GM18867 (cell line): ENCODE results near the gene ADAMTS12.

ENCODE experiments used
- ATAC-seq: cut with Tn5 transposase; IDR thresholded peaks from one replicate; pipeline ENCODE4 v1.9.1; 2021; ENCODE audit warnings: mild to moderate bottlenecking, moderate library complexity; ENCODE audit not compliant: unreplicated experiment

Gene ADAMTS12

GRCh38 chr5:33769196-33769595 is 122.6 kb downstream of the ADAMTS12 start:
- no peak for ATAC-seq

DNA sequence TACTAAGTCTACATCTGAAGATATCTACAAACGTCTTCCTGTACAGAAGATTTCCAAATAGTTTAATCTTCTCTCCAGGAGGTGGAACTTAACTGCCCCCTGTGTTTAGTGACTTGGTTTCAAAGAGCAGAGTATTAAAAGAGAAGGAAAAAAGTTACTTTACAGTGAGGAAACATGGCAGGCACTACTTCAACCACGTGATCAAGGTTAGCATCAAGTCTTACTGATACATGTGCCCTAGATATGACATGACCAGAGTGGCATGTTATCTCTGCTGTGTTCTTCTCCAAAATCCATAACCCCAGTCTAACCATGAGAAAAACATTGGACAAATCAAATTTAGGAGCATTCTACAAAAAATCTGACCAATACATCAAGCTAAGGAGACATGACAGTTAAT is 125.8 kb downstream of the ADAMTS12 start:
- ATAC-seq = no peak

- ATAC-seq = no peak
Measured at GRCh38 chr5:33764786-33765185, 127.0 kb downstream of the ADAMTS12 start.

DNA sequence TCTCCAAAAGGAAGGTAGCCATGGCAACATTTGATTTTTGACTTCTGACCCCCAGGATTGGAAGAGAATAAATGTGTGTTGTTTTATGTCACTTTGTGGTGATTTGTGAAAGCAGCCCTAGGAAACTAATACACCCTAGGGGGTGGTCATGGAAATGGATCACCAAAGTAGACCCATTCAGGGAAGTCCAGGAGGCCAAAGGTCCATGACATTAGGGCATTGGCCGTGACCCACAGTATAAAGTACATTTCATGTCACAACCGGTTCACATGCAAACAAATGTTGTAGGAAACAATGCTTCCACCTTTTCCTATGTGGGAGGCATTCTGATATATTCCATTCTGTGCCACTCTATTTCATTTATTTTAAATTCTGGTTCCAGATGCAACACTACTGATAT is 128.4 kb downstream of the ADAMTS12 start:
- no peak for ATAC-seq

DNA sequence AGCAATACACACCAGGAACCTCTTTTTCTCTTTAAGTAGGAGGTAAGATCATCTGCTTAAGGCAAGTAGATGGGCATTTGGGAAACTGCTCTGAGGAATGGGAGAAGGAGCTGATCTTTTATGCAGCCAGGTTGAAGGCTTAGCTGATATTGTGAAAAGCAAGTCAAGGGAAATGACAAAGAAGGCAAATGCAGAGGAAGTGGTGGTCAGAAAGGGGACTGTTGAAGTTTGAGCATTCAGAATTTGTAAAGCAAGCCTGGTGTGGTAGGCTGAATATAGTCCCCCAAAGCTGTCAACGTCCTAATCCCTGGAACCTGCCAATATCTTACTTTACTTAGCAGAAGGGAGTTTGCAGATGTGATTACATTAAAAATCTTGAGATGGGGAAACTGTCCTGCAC is 128.9 kb downstream of the ADAMTS12 start:
- ATAC-seq = no peak

GRCh38 chr5:33761139-33761538 is 130.7 kb downstream of the ADAMTS12 start:
- no peak for ATAC-seq

GRCh38 chr5:33758737-33759136 is 133.1 kb downstream of the ADAMTS12 start:
- ATAC-seq = no peak

DNA sequence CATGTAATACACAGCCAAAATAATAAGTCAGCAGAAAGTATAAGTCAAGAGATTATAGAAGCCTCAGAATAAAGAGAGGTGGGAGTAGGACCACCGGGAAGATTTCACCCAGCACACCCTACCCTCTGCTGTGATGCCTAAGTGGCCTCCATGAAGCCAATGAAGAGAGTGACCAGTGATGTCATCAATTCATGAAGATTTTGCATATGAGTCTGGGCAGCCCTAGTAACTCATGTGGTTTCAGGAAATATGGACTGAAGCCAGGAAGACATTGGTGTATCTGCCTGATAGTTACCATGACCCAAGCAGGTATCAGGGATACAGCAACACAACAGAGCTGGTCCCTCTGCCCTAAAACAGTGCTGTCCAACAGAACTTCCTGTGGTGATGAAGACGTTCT is 135.3 kb downstream of the ADAMTS12 start:
- no peak for ATAC-seq

- no peak for ATAC-seq
Measured at GRCh38 chr5:33755231-33755630, 136.6 kb downstream of the ADAMTS12 start.

GRCh38 chr5:33753704-33754103 is 138.1 kb downstream of the ADAMTS12 start:
- ATAC-seq = no peak

DNA sequence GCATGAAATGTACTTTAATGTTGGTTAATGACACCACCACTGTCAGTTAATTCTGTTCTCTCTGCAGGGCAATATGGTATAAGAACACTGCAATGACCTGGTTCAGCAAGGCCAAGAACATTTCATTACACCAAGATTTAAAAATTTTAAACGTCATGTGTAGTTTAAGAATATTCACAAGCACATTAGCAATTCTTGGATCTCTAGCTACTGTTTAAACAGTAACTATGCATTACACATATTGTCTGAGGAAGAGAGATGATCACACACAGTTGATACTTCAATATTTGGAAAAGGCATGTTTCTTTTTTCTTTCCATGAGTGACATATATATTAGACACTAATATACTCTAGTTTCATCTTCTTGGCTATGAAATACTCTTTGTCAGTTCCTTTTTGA is 143.0 kb downstream of the ADAMTS12 start:
- ATAC-seq = no peak

- no peak for ATAC-seq
Measured at GRCh38 chr5:33745101-33745770, 146.6 kb downstream of the ADAMTS12 start.

GRCh38 chr5:33743099-33743498 is 148.7 kb downstream of the ADAMTS12 start:
- ATAC-seq = no peak

- ATAC-seq = no peak
Measured at GRCh38 chr5:33742181-33742580, 149.6 kb downstream of the ADAMTS12 start.

DNA sequence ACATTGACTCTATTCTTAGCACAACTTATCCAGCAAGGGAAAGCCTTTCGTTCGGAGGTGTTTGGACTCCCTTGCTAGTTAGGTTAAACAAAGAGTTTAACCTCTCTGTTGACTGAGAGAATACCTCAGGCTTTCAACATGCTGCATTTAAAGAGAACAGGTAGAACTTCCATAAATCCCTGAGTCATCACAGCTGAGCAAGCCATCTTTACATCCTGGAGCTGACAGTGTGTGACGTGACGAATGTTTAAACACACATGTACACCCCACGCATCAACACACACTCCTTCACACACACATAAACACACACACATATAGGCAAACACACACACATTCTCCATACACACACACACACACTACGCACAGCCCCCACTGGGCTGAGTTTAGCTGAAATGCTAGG is 152.8 kb downstream of the ADAMTS12 start:
- no peak for ATAC-seq

DNA sequence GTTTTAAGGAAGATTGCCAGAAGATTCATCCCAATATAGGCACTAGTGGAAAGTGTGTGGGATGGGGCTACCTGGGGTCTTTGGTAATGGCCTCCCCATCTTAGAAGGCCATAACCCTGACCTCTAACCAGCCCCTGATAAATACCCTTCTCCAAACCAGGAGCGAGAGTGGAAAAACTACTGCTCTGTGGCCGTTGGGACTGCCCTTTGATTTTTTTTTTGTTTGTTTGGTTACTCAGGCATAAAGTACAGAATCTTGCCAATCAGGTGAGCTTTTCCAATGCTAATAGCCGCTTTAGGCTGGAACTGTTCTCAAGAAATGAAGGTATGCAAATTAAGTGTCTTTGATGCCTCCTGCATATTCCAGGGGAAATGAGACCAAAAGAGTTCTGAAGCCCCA is 153.7 kb downstream of the ADAMTS12 start:
- ATAC-seq = no peak

- no peak for ATAC-seq
Measured at GRCh38 chr5:33737697-33738096, 154.1 kb downstream of the ADAMTS12 start.

DNA sequence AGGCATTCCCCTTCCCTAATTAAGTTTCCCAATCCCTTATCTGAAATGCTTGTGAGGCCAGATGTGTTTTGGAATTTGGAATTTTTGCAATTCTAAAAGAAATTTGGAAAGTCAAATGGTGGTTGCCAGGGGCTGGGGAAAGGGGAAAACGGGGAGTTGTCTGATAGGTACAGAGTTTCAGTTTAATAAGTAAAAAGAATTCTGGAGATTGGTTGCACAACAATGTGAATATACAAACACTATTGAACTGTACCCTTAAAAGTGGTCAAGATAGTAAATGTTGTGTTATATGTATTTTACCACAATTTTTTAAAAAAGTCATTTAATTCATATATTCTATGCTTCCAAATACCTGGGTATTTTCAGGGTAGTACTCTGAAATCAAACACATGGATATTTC is 154.5 kb downstream of the ADAMTS12 start:
- no peak for ATAC-seq

DNA sequence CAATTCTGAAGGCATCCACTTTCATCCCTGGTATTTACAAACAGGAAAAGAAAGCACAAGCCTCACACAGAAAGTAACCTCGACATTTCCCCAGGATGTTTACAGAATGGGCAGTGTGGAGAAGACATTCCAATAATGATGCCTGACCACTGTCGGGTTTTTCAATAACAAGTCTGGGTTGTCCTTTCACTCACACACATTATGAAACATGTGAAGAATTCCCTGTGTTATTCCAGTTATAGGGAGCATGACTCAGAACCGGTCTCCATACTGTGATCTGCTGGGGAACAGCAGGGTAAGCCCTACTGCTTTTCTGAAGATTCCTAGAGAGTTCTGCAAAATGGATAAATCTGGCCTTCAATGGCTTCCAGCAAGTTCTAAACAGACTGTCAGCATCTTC is 155.3 kb downstream of the ADAMTS12 start:
- no peak for ATAC-seq

GRCh38 chr5:33735072-33735471 is 156.7 kb downstream of the ADAMTS12 start:
- ATAC-seq = no peak

DNA sequence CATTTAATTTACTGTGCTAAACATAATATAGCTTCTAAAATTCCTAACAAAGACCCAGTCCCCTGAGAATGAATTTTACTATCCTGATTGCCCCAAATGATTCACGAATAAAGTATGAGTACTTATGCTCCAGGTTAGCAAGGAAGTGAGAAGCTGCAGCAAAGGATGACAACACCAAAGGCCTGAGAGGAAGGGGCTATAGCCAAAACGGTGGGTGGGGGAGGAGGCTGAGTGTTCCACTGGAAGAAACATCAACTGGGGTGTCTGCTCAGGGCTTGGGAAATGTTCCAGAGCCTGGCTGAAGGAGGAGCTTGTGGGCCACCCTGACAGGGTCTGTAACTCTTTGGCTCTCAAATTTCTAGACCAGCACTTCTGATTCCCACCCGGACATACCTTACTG is 157.3 kb downstream of the ADAMTS12 start:
- ATAC-seq = no peak

- no peak for ATAC-seq
Measured at GRCh38 chr5:33733225-33733624, 158.6 kb downstream of the ADAMTS12 start.

DNA sequence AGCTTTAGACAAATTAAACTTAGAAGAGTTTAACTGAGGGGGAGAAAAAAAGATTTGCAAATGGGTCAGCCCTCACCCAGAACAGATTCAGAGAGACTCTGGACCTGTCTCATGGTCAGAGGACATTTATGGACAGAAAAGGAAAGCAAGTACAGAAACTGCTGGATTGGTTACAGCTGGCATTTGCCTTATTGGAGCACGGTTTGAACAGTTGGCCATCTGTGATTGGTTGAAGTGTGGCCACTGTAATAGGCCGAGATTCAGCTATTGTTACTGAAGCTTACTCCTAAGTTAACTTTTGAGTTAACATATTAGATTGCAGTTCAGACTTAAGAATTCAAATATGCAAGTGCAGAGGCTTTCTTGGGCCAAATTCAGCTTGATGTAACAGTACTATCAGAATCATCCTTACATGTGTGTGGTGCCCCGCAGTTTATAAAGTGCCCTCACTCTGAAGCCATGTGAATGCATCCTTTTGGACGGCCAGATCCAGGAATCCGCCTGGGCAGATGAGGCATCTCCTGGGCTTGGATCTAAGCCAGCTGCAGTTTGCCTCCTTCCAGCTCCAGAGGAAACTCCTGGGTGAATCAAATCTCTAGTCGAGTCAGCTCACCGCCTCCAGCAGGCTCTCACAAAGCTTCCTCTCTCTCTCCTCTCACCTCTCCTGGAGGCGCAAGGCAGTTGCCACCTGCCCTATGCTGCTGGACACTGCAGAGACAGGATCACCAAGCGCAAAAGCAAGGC is 165.2 kb downstream of the ADAMTS12 start:
- ATAC-seq = no peak
